OCI-M2 (cell line): ENCODE results near the gene CNNM4.

ENCODE experiments used
- DNase-seq: peaks from one replicate; lab custom pipeline; 2025; ENCODE audit not compliant: unreplicated experiment; lab: John Stamatoyannopoulos, UW

CNNM4 gene

GRCh38 chr2:96857667-96858372 is 97.1 kb downstream of the CNNM4 start, which contains the start of gene ANKRD39:
Gene ANKRD39 (minus strand): TSS chr2:96858016. CDS start chr2:96857987, 29 bp downstream.
- peak; percentile 63 for DNase-seq

GRCh38 chr2:96859099-96859649 is 98.5 kb downstream of the CNNM4 start:
- DNase-seq = no peak

GRCh38 chr2:96859681-96860064 is 99.0 kb downstream of the CNNM4 start:
- no peak for DNase-seq

- DNase-seq = no peak
Observed at GRCh38 chr2:96860065-96861029, 99.6 kb downstream of the CNNM4 start.

GRCh38 chr2:96861074-96861473 is 100.4 kb downstream of the CNNM4 start:
- no peak for DNase-seq
